Stimulated activated effector memory CD8-positive, alpha-beta T cell treated with anti-CD3 and anti-CD28 coated beads, Interleukin-12 subunit alpha, Interleukin-12 subunit beta, amount 100 ng/mL, for 72 hours (primary cell): ENCODE data around the gene BMPR1A.

Experiments
- ATAC-seq: fragments of 150-1000 bp; cut with Tn5 transposase; 2 replicates; pipeline ENCODE4 v1.10.0; 2021
- DNase-seq, 2 donors: peaks; one replicate each; pipeline ENCODE4 v3.0.0; 2021 to 2022; ENCODE audit warnings: low spot score in 2 of 2
- H3K27ac Mint-ChIP-seq: one replicate; pipeline ENCODE4 v1.8.0; 2022; ENCODE audit warnings: mild to moderate bottlenecking, mixed read lengths
- H3K36me3 Mint-ChIP-seq: one replicate; pipeline ENCODE4 v1.8.0; 2022; ENCODE audit warnings: mild to moderate bottlenecking, mixed read lengths
- H3K4me1 Mint-ChIP-seq: one replicate; pipeline ENCODE4 v1.8.0; 2022; ENCODE audit warnings: mixed read lengths
- H3K4me3 Mint-ChIP-seq: one replicate; pipeline ENCODE4 v1.8.0; 2022; ENCODE audit warnings: mild to moderate bottlenecking, mixed read lengths
- H3K9me3 Mint-ChIP-seq: one replicate; pipeline ENCODE4 v1.8.0; 2022; ENCODE audit warnings: mixed read lengths

The BMPR1A gene

DNA sequence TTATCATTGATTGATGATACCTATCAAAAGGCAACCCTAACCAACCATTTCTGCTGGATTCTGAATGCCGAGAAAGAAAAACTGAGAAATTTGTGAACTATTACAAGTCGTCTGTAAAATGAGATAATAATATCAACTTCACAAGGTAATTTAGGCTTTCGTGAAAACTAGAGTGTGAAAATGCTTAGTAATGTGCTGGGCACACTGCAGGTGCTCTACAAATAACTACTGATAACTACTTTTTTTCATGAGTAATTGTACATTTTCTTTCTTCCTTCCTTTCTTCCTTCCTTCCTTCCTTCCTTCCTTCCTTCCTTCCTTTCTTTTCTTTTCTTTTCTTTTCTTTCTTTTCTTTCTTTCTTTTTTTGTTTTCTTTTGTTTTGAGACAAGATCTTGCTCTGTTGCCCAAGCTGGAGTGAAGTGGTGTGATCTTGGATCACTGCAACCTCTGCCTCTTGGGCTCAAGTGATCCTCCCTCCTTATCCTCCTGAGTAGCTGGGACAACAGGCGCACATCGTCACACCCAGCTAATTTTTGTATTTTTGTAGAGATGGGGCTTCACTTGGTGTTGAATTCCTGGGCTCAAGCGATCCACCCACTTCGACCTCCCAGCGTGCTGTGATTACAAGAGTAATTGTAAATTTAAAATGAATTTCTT lies 42.9 kb downstream of the BMPR1A start:
- peak overlapping the region; percentile 53 for H3K27ac Mint-ChIP-seq
- H3K36me3 Mint-ChIP-seq = no peaks in the 10 kb centered on the region
- no peaks in the 10 kb centered on the region for H3K9me3 Mint-ChIP-seq
- no peak for ATAC-seq
- peaks cover 30% of the 10 kb centered on the region for H3K4me1 Mint-ChIP-seq
- no peak overlapping the region for H3K4me3 Mint-ChIP-seq
- DNase-seq = no peak

DNA sequence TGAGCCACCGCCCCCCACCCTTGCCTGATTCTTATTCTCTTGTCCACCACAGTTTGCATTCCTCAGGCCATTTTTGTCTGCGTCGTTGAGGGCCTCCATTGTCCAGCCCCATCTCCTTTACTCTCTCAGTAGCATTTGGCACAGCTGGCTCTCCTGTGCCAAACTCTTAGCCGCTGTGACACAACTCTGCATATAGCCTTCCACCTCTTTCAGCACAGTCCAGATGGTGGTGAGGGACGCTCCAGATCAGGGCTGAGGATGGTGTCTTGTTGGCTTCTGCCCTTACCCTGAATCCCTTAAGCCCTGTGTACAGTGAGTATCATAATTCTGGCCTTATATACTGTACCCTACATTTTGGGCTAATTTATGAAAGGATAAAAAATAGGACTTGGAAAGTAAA lies 45.6 kb downstream of the BMPR1A start:
- ATAC-seq (no peak), DNase-seq (no peak)
- H3K9me3 Mint-ChIP-seq = no peaks in the 10 kb centered on the region
- peaks cover 35% of the 10 kb centered on the region for H3K4me1 Mint-ChIP-seq
- no peaks in the 10 kb centered on the region for H3K36me3 Mint-ChIP-seq
- peak overlapping the region; percentile 46 for H3K27ac Mint-ChIP-seq
- H3K4me3 Mint-ChIP-seq = no peak overlapping the region

DNA sequence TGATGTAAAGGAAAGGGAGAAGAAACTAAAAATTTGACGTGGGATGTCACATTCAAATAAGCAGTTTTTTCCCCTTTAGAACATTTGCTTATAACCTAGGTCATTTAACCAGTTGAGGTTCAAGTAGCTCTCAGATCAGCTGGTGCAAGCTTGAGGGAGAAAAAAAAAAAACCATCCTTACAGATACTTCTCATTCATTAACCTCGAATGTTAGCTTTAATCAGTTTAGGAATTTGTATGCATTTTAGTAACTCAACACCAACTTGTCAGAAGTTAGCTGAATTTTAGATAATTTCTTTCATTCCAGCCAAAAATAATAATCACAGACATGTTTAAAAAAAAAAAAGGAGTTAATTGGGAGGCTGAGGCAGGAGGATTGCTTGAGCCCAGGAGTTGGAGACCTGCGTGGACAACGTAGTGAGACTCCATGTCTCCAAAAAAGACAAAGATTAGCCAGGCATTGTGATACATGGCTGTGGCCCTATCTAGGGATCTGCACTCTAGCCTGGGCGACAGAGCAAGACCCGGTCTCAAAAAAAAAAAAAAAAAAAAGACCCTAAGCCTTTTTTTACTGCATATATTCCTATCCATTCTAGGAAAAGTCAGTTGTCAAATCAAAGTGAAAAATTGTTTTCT lies 46.2 kb downstream of the BMPR1A start:
- Mint-ChIP-seq H3K4me3 (no peak overlapping the region), H3K9me3 (no peaks in the 10 kb centered on the region), H3K36me3 (no peaks in the 10 kb centered on the region), H3K27ac (peak overlapping the region; percentile 46), H3K4me1 (peaks cover 32% of the 10 kb centered on the region)
- DNase-seq (no peak), ATAC-seq (no peak)

DNA sequence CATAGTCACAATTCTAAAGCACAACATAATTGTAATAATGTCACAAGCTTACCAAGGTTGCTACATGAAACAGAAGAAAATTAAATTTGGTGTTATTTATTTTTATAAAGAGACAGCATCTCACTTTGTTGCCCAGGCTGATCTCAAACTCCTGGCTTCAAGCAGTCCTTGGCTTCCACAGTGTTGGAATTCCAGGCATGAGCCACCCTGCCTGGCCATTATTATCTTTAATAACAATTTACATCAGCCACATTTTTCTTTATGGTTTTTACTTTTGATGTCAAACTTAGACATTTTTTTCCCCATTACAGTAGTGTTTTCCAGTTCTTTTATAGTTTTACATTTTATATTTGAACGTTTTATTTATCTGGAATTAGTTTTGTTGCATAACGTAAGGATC lies 46.7 kb downstream of the BMPR1A start:
- Mint-ChIP-seq H3K4me3 (no peak overlapping the region), H3K9me3 (no peaks in the 10 kb centered on the region), H3K36me3 (no peaks in the 10 kb centered on the region), H3K4me1 (peaks cover 31% of the 10 kb centered on the region), H3K27ac (no peak overlapping the region)
- DNase-seq (no peak), ATAC-seq (no peak)

DNA sequence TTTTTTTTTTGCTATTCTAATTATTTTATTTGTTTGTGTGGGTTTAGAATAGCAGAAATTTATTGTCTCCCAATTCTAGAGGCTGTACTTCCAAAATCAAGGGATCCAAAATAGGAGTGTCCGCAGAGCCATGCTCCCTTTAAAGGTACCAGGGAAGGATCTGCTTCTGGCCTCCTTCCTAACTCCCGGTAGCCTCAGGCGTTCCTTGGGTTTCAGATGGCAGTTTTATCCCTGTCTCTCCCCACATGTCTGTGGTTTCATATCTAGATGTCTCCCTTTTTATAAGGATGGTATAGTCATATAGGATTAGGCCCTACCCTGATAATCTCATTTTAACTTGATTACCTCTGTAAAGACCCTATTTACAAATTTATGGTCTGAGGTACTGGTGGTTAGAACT lies 48.4 kb downstream of the BMPR1A start:
- Mint-ChIP-seq H3K4me3 (no peak overlapping the region), H3K27ac (no peak overlapping the region), H3K4me1 (peaks cover 16% of the 10 kb centered on the region), H3K9me3 (no peaks in the 10 kb centered on the region), H3K36me3 (peaks cover 6% of the 10 kb centered on the region)
- ATAC-seq (no peak), DNase-seq (no peak)

DNA sequence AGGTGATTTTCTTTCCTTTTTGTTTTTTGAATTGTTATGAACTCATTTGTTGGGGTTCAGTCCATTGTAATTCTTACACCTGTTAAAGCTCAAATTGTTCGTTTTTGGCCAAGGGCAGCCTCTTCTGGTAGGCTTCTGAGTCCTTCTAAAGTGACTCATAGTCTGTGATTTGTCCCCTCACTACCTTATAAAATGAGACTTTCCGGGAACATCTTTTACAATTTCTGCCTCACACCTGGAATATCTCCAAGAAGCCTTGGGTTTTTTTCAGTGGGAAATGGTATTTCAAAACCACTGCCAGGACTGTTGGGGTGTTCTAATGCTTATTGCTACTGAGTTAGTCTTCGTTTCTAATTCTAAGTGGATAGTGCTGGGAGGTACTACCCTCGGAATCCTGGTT lies 56.7 kb downstream of the BMPR1A start:
- Mint-ChIP-seq H3K27ac (no peak overlapping the region), H3K4me3 (no peak overlapping the region), H3K36me3 (peaks cover 6% of the 10 kb centered on the region), H3K9me3 (no peaks in the 10 kb centered on the region), H3K4me1 (peaks cover 12% of the 10 kb centered on the region)
- ATAC-seq = no peak
- no peak for DNase-seq

DNA sequence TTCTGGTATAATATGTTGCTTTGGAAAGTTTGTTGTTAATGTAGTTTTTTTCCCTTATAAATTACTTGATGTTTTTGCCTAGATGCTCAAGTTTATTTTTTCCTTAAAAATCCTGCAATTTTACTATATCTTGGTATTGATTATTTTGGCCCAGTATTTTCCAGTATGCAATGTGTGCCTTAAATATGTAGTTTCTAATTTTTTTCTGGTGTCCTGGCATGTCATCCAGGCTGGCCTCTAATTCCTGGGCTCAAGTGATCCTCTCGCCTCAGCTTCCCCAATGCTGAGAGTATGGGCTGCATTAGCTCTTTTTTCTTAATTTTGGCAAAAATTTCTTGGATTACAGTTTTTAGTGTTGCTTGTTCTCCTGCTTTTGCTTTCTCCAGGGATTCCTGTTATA lies 57.6 kb downstream of the BMPR1A start:
- DNase-seq = no peak
- peaks cover 2% of the 10 kb centered on the region for H3K36me3 Mint-ChIP-seq
- H3K4me3 Mint-ChIP-seq = no peak overlapping the region
- no peak for ATAC-seq
- peaks cover 12% of the 10 kb centered on the region for H3K4me1 Mint-ChIP-seq
- no peak overlapping the region for H3K27ac Mint-ChIP-seq
- H3K9me3 Mint-ChIP-seq = no peaks in the 10 kb centered on the region

DNA sequence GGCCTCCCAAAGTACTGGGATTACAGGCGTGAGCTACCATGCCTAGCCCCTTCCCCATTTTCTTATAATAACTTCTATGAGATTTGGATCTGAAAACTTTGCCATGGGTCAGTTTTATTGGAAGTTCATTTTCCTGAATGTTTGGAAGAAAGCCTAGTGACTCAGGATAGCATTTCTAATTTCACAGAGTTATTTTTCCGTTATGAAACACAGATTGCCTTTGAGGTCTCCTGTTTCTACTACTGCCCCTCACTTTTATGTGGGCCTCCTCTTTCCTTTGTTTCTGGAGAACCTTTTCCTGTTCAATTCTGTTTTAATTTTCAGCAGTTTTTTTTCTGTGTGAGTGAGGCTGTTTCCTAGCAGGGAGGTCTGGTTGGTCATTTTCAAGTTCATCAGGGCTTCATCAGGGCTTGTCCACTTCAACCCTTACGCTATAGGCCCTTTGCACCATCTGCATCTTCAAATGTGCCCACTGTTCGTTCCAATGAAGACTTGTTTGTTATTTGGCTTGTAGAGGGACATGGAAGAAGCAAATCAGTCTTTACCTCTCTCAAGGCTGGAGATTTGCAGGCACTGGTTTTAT lies 58.7 kb downstream of the BMPR1A start:
- no peaks in the 10 kb centered on the region for H3K36me3 Mint-ChIP-seq
- H3K4me1 Mint-ChIP-seq = peaks cover 12% of the 10 kb centered on the region
- DNase-seq (no peak), ATAC-seq (no peak)
- H3K4me3 Mint-ChIP-seq = no peak overlapping the region
- H3K27ac Mint-ChIP-seq = no peak overlapping the region
- H3K9me3 Mint-ChIP-seq = no peaks in the 10 kb centered on the region

DNA sequence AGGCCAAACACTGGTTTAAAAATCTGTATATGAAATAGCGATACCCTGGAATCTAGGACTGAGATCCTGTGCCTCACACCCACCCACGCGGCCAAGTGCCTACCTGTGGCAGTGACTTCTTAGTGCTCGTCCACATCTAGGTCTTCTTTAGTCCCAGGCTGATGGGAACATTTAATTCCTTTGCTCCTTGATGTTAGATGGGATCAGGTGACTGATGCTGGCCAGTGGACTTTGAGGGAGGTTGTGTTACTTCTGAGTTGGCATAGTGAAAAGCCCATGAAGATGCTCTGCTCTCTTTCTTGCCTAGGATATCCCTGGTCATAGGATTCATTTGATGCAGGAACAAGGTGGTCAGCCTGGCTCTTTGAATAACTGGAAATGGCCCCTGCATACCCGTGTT lies 59.2 kb downstream of the BMPR1A start:
- H3K4me3 Mint-ChIP-seq = no peak overlapping the region
- H3K36me3 Mint-ChIP-seq = no peaks in the 10 kb centered on the region
- H3K4me1 Mint-ChIP-seq = peaks cover 12% of the 10 kb centered on the region
- DNase-seq = no peak
- ATAC-seq = no peak
- H3K9me3 Mint-ChIP-seq = no peaks in the 10 kb centered on the region
- no peak overlapping the region for H3K27ac Mint-ChIP-seq

DNA sequence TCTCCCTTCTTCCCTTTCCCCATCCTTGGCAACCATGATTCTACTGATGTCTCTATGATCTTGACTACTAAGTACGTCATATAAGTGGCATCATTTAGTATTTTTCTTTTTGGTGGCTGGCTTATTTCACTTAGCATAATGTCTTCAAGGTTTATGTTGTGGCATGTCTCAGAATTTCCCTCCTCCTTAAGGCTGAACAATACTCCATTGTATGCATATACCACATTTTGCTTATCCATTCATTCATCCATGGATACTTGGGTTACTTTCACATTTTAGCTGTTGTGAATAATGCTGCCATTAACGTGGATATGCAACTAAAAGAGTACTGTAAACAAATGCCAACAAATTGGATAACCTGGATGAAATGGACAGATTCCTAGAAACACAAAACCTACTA lies 60.8 kb downstream of the BMPR1A start:
- no peak overlapping the region for H3K4me3 Mint-ChIP-seq
- H3K36me3 Mint-ChIP-seq = no peaks in the 10 kb centered on the region
- no peaks in the 10 kb centered on the region for H3K9me3 Mint-ChIP-seq
- no peak for DNase-seq
- H3K27ac Mint-ChIP-seq = no peak overlapping the region
- H3K4me1 Mint-ChIP-seq = peaks cover 6% of the 10 kb centered on the region
- ATAC-seq = no peak

DNA sequence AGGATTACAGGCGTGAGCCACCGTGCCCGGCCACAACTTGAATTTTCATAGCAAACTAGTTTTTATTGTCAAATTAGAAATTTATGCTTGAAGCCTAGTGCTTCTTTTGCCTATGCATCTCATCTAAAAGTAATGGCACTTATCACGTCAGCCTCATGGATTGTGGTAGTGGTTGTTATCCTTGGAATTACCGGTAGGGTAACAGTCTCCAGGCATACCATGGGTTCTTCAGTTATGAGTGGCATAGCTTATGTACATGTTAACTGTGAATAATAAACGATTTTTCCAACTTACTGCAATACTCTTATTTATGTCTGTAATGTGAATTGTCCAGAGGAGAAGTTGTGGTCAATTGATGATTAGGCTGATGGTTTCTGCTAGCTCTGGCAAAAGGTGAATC lies 63.1 kb downstream of the BMPR1A start:
- DNase-seq (no peak), ATAC-seq (no peak)
- peaks cover 15% of the 10 kb centered on the region for H3K4me1 Mint-ChIP-seq
- H3K27ac Mint-ChIP-seq = no peak overlapping the region
- no peaks in the 10 kb centered on the region for H3K9me3 Mint-ChIP-seq
- H3K36me3 Mint-ChIP-seq = no peaks in the 10 kb centered on the region
- H3K4me3 Mint-ChIP-seq = no peak overlapping the region

DNA sequence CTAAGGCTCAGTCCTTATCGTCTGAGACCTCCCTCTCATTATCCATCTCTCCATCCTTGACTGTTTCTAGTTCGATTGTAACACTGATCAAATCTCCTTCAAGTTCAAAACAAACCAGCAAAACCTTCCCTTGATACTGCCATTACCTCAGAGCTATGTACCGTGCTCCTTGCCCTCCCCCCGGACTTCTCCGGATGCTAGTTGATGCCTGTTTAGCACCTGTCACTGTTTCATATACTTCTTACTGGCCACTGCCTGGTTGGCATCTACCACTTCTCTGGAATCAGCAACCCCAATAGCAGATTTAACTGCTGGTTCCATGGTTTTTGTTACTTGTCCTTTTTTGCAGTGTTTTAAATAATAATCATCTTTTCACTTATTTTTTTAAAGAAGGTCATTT lies 64.1 kb downstream of the BMPR1A start:
- Mint-ChIP-seq H3K4me3 (no peak overlapping the region), H3K27ac (no peak overlapping the region), H3K36me3 (no peaks in the 10 kb centered on the region), H3K4me1 (peaks cover 11% of the 10 kb centered on the region), H3K9me3 (no peaks in the 10 kb centered on the region)
- DNase-seq = no peak
- no peak for ATAC-seq

DNA sequence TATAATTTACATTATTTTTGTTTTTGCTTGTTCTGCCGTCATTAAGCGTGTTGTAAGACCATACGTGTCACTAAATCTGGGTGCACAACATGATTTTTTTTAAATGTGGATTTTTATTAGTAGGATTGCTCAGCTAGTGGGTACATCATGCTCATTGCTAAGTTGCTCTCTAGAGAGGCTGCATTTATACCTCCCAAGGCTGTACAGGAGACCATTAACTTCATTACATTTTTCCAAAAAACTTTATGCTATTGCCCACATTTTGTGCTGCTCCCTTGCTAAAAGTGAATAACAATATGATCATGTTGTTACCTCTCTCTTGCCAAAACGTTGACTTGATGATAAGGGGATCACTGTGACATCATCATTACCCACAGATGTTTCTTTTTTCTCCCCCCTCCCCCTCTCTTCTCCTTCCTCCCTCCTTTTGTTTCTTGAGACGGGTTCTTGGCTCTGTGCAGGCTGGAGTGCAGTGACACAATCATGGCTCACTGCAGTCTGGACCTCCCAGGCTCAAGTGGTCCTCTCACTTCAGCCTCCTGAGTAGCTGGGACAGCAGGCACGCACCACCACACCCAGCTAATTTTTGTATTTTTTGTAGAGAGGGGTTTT lies 65.1 kb downstream of the BMPR1A start:
- no peak overlapping the region for H3K27ac Mint-ChIP-seq
- H3K4me1 Mint-ChIP-seq = peaks cover 11% of the 10 kb centered on the region
- no peak overlapping the region for H3K4me3 Mint-ChIP-seq
- no peaks in the 10 kb centered on the region for H3K9me3 Mint-ChIP-seq
- no peak for DNase-seq
- ATAC-seq = no peak
- H3K36me3 Mint-ChIP-seq = no peaks in the 10 kb centered on the region

DNA sequence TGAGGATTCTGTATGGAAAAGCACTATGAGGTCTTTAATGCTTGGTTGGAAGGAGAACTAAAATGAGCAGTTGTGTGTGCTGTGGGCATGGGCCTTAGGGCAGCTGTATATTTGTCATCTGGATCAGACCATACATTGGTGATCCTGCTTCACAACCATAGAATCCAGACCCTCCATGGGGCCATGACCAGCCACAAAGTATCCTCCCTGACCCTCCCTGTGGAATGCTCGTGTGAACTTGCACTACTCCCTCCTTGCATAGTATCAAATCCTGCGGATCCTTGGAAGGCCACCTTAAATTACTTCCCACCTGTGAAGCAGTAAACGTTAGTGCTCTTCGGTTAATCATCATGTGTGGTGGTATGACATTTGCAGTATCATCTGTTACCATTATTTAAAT lies 67.1 kb downstream of the BMPR1A start:
- DNase-seq = no peak
- Mint-ChIP-seq H3K4me3 (no peak overlapping the region), H3K9me3 (no peaks in the 10 kb centered on the region), H3K27ac (no peak overlapping the region), H3K36me3 (no peaks in the 10 kb centered on the region), H3K4me1 (peaks cover 11% of the 10 kb centered on the region)
- no peak for ATAC-seq

DNA sequence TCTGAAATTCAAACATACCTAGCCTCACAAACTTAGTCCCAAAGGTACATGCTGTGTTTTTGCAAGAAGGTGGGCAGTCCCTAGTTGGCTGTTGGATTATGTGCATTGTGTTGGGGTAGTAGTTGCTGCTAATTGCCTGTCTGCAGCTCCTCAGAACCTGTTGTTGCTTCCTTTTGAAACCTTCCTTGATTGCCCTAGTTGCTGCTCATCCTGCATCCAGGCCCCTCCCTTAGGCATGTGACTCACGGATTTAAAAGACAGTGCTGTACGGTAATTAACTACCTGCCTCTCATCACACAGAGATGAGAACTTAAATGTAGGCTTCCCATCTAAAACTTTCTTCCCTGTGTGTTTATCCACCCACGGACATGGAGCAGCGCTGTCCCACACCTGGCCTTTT lies 67.7 kb downstream of the BMPR1A start:
- H3K27ac Mint-ChIP-seq = no peak overlapping the region
- no peak for ATAC-seq
- no peak overlapping the region for H3K4me3 Mint-ChIP-seq

DNA sequence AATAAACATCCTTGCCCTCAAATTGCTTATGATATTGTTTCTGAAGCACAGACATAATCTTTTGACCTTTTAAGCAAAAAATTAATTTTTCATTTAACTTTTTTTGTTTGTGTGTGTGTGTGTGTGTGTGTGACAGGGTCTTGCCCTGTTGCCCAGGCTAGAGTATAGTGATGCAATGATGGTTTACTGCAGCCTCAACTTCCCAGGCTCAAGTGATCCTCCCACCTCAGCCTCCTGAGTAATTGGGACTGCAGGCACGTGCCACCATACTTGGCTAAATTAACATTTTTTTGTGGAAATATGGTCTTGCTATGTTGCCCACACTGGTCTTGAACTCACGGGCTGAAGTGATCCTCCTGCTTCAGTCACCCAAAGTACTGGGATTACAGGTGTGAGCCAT lies 68.9 kb downstream of the BMPR1A start:
- no peak for ATAC-seq
- DNase-seq = no peak
- H3K4me3 Mint-ChIP-seq = no peak overlapping the region
- no peaks in the 10 kb centered on the region for H3K9me3 Mint-ChIP-seq
- H3K4me1 Mint-ChIP-seq = peaks cover 11% of the 10 kb centered on the region
- no peaks in the 10 kb centered on the region for H3K36me3 Mint-ChIP-seq
- H3K27ac Mint-ChIP-seq = no peak overlapping the region

More for the DNA sequence above, 67.7 kb downstream of the BMPR1A start:
- Mint-ChIP-seq H3K36me3 (no peaks in the 10 kb centered on the region), H3K4me1 (peaks cover 11% of the 10 kb centered on the region), H3K9me3 (no peaks in the 10 kb centered on the region)
- no peak for DNase-seq
